CD4-positive, alpha-beta T cell (primary cell): Measurements from ENCODE around the gene SCGB3A2. TPM values are rescaled to one million over a fixed set of nuclear protein-coding genes. Genes with fewer than 3 reads are reported as not detected.

Experiments used
- ATAC-seq: fragments of 200-7000 bp; cut with Tn5 transposase; one replicate; pipeline ENCODE4 v1.10.0; 2022; ENCODE audit warnings: mild to moderate bottlenecking; ENCODE audit not compliant: poor library complexity
- CTCF ChIA-PET: fragments of 350-600 bp; sonication (Branson Sonifier 250); formaldehyde crosslinking; loops from one replicate; lab custom pipeline; 2021; ENCODE audit warnings: antibody characterized with exemption, inconsistent platforms; lab: Charles Lee
- POLR2A ChIA-PET: fragments of 350-600 bp; sonication (Branson Sonifier 250); formaldehyde crosslinking; loops from one replicate; lab custom pipeline; 2021; ENCODE audit warnings: antibody characterized with exemption, inconsistent platforms; lab: Charles Lee
- DNase-seq, 14 experiments: peaks; one replicate each; pipeline ENCODE4 v3.0.0-alpha.2; 2013 to 2020; ENCODE audit warnings: mixed read lengths in 2 of 14
- H3K27ac ChIP-seq, 2 donors: one replicate each; pipeline versions ENCODE4 v1.5.1 to v1.7.0; 2013; ENCODE audit warnings: low read length in 2 of 2, low read depth in 1 of 2, mild to moderate bottlenecking in 1 of 2
- H3K27me3 ChIP-seq, 2 experiments: 1 replicate in 1 of 2; 2 replicates in 1 of 2; pipeline versions ENCODE4 v1.6.1 to v1.7.0; 2013; ENCODE audit warnings: low read length in 2 of 2, control low read depth in 1 of 2, mild to moderate bottlenecking in 1 of 2, moderate library complexity in 1 of 2; ENCODE audit not compliant: insufficient read depth in 2 of 2, control insufficient read depth in 1 of 2
- H3K36me3 ChIP-seq: one replicate; pipeline ENCODE4 v1.6.1; 2013; ENCODE audit warnings: low read length, control low read depth; ENCODE audit not compliant: insufficient read depth
- H3K4me1 ChIP-seq: one replicate; pipeline ENCODE4 v1.6.1; 2013; ENCODE audit warnings: low read length, control low read depth; ENCODE audit not compliant: insufficient read depth
- H3K4me3 ChIP-seq: one replicate; pipeline ENCODE4 v1.5.1; 2013; ENCODE audit warnings: mild to moderate bottlenecking, low read length, moderate library complexity
- H3K9me3 ChIP-seq, 2 experiments: 1 replicate in 1 of 2; 2 replicates in 1 of 2; pipeline versions ENCODE4 v1.6.1 to v1.7.0; 2013; ENCODE audit warnings: low read length in 2 of 2, mild to moderate bottlenecking in 2 of 2, control low read depth in 1 of 2, moderate library complexity in 1 of 2; ENCODE audit not compliant: control insufficient read depth in 1 of 2, insufficient read depth in 1 of 2
- H3K27ac Mint-ChIP-seq: one replicate; pipeline ENCODE4 v1.8.0; 2020; ENCODE audit warnings: mixed read lengths
- H3K27me3 Mint-ChIP-seq: one replicate; pipeline ENCODE4 v1.8.0; 2021; ENCODE audit warnings: mixed read lengths
- H3K36me3 Mint-ChIP-seq: one replicate; pipeline ENCODE4 v1.8.0; 2021; ENCODE audit warnings: low read depth, mixed read lengths
- H3K4me1 Mint-ChIP-seq: one replicate; pipeline ENCODE4 v1.8.0; 2021; ENCODE audit warnings: low read depth, mixed read lengths
- H3K4me3 Mint-ChIP-seq: one replicate; pipeline ENCODE4 v1.8.0; 2020; ENCODE audit warnings: mild to moderate bottlenecking, mixed read lengths
- H3K9me3 Mint-ChIP-seq: one replicate; pipeline ENCODE4 v1.8.0; 2020; ENCODE audit warnings: mixed read lengths
- CTCF ChIP-seq: fragments of 200-600 bp; IDR thresholded peaks from one replicate; pipeline ENCODE4 v1.8.0; 2022; ENCODE audit warnings: antibody characterized with exemption, mild to moderate bottlenecking
- intact Hi-C, 2 experiments: fragments of 100-400 bp; cut with DNase I in 1 of 2; cut with micrococcal nuclease in 1 of 2; formaldehyde crosslinking; loops; one replicate each; pipeline versions ENCODE4 v1.15.1 to v1.9.0; 2023 to 2025; cut with DNase I, micrococcal nuclease
- total RNA-seq, 174 experiments: library from RNA in 2 of 174; stranded (reverse) in 2 of 174; gene quantifications; one replicate each; pipeline ENCODE4 v1.2.3 and lab custom pipeline; 2021 to 2026

SCGB3A2 gene
- total RNA-seq, 2 experiments from 2014 or later: not detected

GRCh38 chr5:147920420-147921030, 42.0 kb downstream of the SCGB3A2 start:
- Mint-ChIP-seq H3K4me1 (no peaks in the 10 kb centered on the region), H3K27me3 (peaks cover 6% of the 10 kb centered on the region), H3K9me3 (peaks cover 2% of the 10 kb centered on the region), H3K27ac (no peak overlapping the region), H3K36me3 (no peaks in the 10 kb centered on the region), H3K4me3 (no peak overlapping the region)
- no peaks in the 10 kb centered on the region for H3K27me3 ChIP-seq
- no peaks in the 10 kb centered on the region for H3K36me3 ChIP-seq
- no peak for DNase-seq
- ChIA-PET CTCF (no interaction called here), POLR2A (no interaction called here)
- intact Hi-C loops: no loop called here
- no peaks in the 10 kb centered on the region for H3K9me3 ChIP-seq
- ATAC-seq: no peak
- no peak overlapping the region for H3K4me3 ChIP-seq
- TF ChIP-seq CTCF: no peak
- no peaks in the 10 kb centered on the region for H3K4me1 ChIP-seq
- no peak overlapping the region for H3K27ac ChIP-seq

- H3K9me3 ChIP-seq: no peaks in the 10 kb centered on the region
- no peaks in the 10 kb centered on the region for H3K27me3 ChIP-seq
- intact Hi-C loops: no loop called here
- no peak for TF ChIP-seq CTCF
- Mint-ChIP-seq H3K36me3 (no peaks in the 10 kb centered on the region), H3K27me3 (peaks cover 2% of the 10 kb centered on the region), H3K4me1 (no peaks in the 10 kb centered on the region), H3K9me3 (peaks cover 4% of the 10 kb centered on the region), H3K27ac (no peak overlapping the region), H3K4me3 (no peak overlapping the region)
- no peak overlapping the region for H3K4me3 ChIP-seq
- DNase-seq (no peak), ATAC-seq (no peak)
- no peak overlapping the region for H3K27ac ChIP-seq
- CTCF ChIA-PET: no interaction called here
- no peaks in the 10 kb centered on the region for H3K36me3 ChIP-seq
- POLR2A ChIA-PET: no interaction called here
- no peaks in the 10 kb centered on the region for H3K4me1 ChIP-seq
These were observed 42.6 kb downstream of the SCGB3A2 start for GRCh38 chr5:147921136-147921535.

GRCh38 chr5:147925020-147925419, 46.5 kb downstream of the SCGB3A2 start:
- H3K4me3 ChIP-seq: no peak overlapping the region
- ChIA-PET CTCF (no interaction called here), POLR2A (no interaction called here)
- no peak overlapping the region for H3K27ac Mint-ChIP-seq
- no peaks in the 10 kb centered on the region for H3K36me3 ChIP-seq
- ATAC-seq: no peak
- DNase-seq: no peak
- no peak overlapping the region for H3K4me3 Mint-ChIP-seq
- intact Hi-C loops: no loop called here
- no peak for TF ChIP-seq CTCF
- no peak overlapping the region for H3K27ac ChIP-seq
- H3K4me1 ChIP-seq: no peaks in the 10 kb centered on the region
- H3K27me3 Mint-ChIP-seq: peaks cover 4% of the 10 kb centered on the region
- peaks cover 5% of the 10 kb centered on the region for H3K9me3 Mint-ChIP-seq
- no peaks in the 10 kb centered on the region for H3K27me3 ChIP-seq
- H3K9me3 ChIP-seq: no peaks in the 10 kb centered on the region
- H3K36me3 Mint-ChIP-seq: no peaks in the 10 kb centered on the region
- H3K4me1 Mint-ChIP-seq: no peaks in the 10 kb centered on the region
